Measurements from ENCODE around the gene CDKN1A.

CDKN1A gene

GRCh38 chr6:36685166-36685924 lies 6.8 kb downstream of the CDKN1A start:
- H3K36me3 ChIP-seq (ENCODE audit: insufficient read depth): no peaks in the 10 kb centered on the region
- no peak overlapping the region for H2AFZ ChIP-seq (ENCODE audit: low read depth)
- H3K27me3 ChIP-seq (ENCODE audit: insufficient read depth, low read depth): peaks cover 7% of the 10 kb centered on the region
- no peaks in the 10 kb centered on the region for H3K79me2 ChIP-seq (ENCODE audit: insufficient read depth, low read depth)
- no peaks in the 10 kb centered on the region for H4K20me1 ChIP-seq (ENCODE audit: insufficient read depth)
- no peak overlapping the region for H3K4me2 ChIP-seq
- no peak overlapping the region for H3K9ac ChIP-seq
- no peak overlapping the region for H3K27ac ChIP-seq
- H3K4me1 ChIP-seq (ENCODE audit: low read depth, poor library complexity, severe bottlenecking): peaks cover 16% of the 10 kb centered on the region
- TF ChIP-seq CTCF (conservative IDR thresholded peaks at IDR 0.05; ENCODE audit: low read depth, low read length): no peak
- H3K4me3 ChIP-seq (IDR thresholded peaks at IDR 0.05; ENCODE audit: insufficient read depth, low read depth, low read length): no peak overlapping the region

GRCh38 chr6:36685926-36686667 lies 7.6 kb downstream of the CDKN1A start:
- Histone ChIP-seq H3K36me3 (ENCODE audit: insufficient read depth) (no peaks in the 10 kb centered on the region), H4K20me1 (ENCODE audit: insufficient read depth) (no peaks in the 10 kb centered on the region), H3K27me3 (ENCODE audit: insufficient read depth, low read depth) (no peaks in the 10 kb centered on the region; the same call in 1 of the 2 replicates), H3K4me1 (ENCODE audit: low read depth, poor library complexity, severe bottlenecking) (peaks cover 10% of the 10 kb centered on the region), H3K27ac (no peak overlapping the region), H2AFZ (ENCODE audit: low read depth) (no peak overlapping the region), H3K4me2 (no peak overlapping the region), H3K4me3 (IDR thresholded peaks at IDR 0.05; ENCODE audit: insufficient read depth, low read depth, low read length) (no peak overlapping the region), H3K9ac (no peak overlapping the region), H3K79me2 (ENCODE audit: insufficient read depth, low read depth) (no peaks in the 10 kb centered on the region)
- TF ChIP-seq CTCF (conservative IDR thresholded peaks at IDR 0.05; ENCODE audit: low read depth, low read length): no peak

- no peak for TF ChIP-seq CTCF (conservative IDR thresholded peaks at IDR 0.05; ENCODE audit: low read depth, low read length)
- H4K20me1 ChIP-seq (ENCODE audit: insufficient read depth): no peaks in the 10 kb centered on the region
- H3K4me3 ChIP-seq (IDR thresholded peaks at IDR 0.05; ENCODE audit: insufficient read depth, low read depth, low read length): no peak overlapping the region
- H3K79me2 ChIP-seq (ENCODE audit: insufficient read depth, low read depth): no peaks in the 10 kb centered on the region
- H3K4me2 ChIP-seq: no peak overlapping the region
- no peak overlapping the region for H2AFZ ChIP-seq (ENCODE audit: low read depth)
- peaks cover 2% of the 10 kb centered on the region for H3K4me1 ChIP-seq (ENCODE audit: low read depth, poor library complexity, severe bottlenecking)
- no peaks in the 10 kb centered on the region for H3K36me3 ChIP-seq (ENCODE audit: insufficient read depth)
- H3K9ac ChIP-seq: no peak overlapping the region
- H3K27ac ChIP-seq: no peak overlapping the region
- no peaks in the 10 kb centered on the region; the same call in 1 of the 2 replicates for H3K27me3 ChIP-seq (ENCODE audit: insufficient read depth, low read depth)
Observed at GRCh38 chr6:36686668-36687513, 8.4 kb downstream of the CDKN1A start.

GRCh38 chr6:36688063-36688738 lies 9.7 kb downstream of the CDKN1A start:
- Histone ChIP-seq H3K4me2 (no peak overlapping the region), H4K20me1 (ENCODE audit: insufficient read depth) (no peaks in the 10 kb centered on the region), H3K4me1 (ENCODE audit: low read depth, poor library complexity, severe bottlenecking) (no peaks in the 10 kb centered on the region), H3K36me3 (ENCODE audit: insufficient read depth) (no peaks in the 10 kb centered on the region), H3K27ac (no peak overlapping the region), H3K79me2 (ENCODE audit: insufficient read depth, low read depth) (no peaks in the 10 kb centered on the region), H3K27me3 (ENCODE audit: insufficient read depth, low read depth) (no peaks in the 10 kb centered on the region; the same call in 1 of the 2 replicates), H2AFZ (ENCODE audit: low read depth) (no peak overlapping the region), H3K9ac (no peak overlapping the region), H3K4me3 (IDR thresholded peaks at IDR 0.05; ENCODE audit: insufficient read depth, low read depth, low read length) (no peak overlapping the region)
- no peak for TF ChIP-seq CTCF (conservative IDR thresholded peaks at IDR 0.05; ENCODE audit: low read depth, low read length)
